ENCODE data around the gene GDI1.

- TF ChIP-seq CTCF (IDR thresholded peaks at IDR 0.05; ENCODE audit: control extremely low read depth in 1 of 3, insufficient read depth in 1 of 3, low read depth in 1 of 3, low read length in 3 of 3): no peak
- no peak for TF ChIP-seq KDM5A (IDR thresholded peaks at IDR 0.05; ENCODE audit: low read length)
- TF ChIP-seq POLR2AphosphoS5 (IDR thresholded peaks at IDR 0.05; ENCODE audit: low read depth, low read length): no peak; the same call in 1 of the 2 replicates
- TF ChIP-seq SP1 (IDR thresholded peaks at IDR 0.05; ENCODE audit: low read depth, low read length): no peak
- no peak for TF ChIP-seq POLR2A (IDR thresholded peaks at IDR 0.05; ENCODE audit: control extremely low read depth in 1 of 2, low read depth in 2 of 2, low read length in 2 of 2)
- no peak for TF ChIP-seq RAD21 (IDR thresholded peaks at IDR 0.05 in 1 of 2, conservative IDR thresholded peaks at IDR 0.05 in 1 of 2; ENCODE audit: low read depth in 2 of 2, low read length in 2 of 2)
- no peak for TF ChIP-seq JUN (IDR thresholded peaks at IDR 0.05; ENCODE audit: low read depth, low read length)
- no peak for TF ChIP-seq MAFK (IDR thresholded peaks at IDR 0.05; ENCODE audit: low read depth, low read length)
- TF ChIP-seq EGR1 (IDR thresholded peaks at IDR 0.05; ENCODE audit: borderline replicate concordance, low read depth, low read length): no peak
- no peak for TF ChIP-seq GTF2F1 (IDR thresholded peaks at IDR 0.05; ENCODE audit: borderline replicate concordance, low read depth, low read length)
- TF ChIP-seq TCF12 (IDR thresholded peaks at IDR 0.05; ENCODE audit: low read depth, low read length): no peak
- TF ChIP-seq TAF1 (IDR thresholded peaks at IDR 0.05; ENCODE audit: low read depth, low read length): peak; percentile 50; the same call in 1 of the 2 replicates
Measured at GRCh38 chrX:154436983-154437752, at the start of gene GDI1.

All from H1 (cell line).